ENCODE results near the gene CABLES1.
"Not testable (repeated sequence)": the region's sequence is repeated elsewhere in the genome, so short reads cannot be mapped to it uniquely, and the experiment has no call there.

Gene CABLES1, protein sequence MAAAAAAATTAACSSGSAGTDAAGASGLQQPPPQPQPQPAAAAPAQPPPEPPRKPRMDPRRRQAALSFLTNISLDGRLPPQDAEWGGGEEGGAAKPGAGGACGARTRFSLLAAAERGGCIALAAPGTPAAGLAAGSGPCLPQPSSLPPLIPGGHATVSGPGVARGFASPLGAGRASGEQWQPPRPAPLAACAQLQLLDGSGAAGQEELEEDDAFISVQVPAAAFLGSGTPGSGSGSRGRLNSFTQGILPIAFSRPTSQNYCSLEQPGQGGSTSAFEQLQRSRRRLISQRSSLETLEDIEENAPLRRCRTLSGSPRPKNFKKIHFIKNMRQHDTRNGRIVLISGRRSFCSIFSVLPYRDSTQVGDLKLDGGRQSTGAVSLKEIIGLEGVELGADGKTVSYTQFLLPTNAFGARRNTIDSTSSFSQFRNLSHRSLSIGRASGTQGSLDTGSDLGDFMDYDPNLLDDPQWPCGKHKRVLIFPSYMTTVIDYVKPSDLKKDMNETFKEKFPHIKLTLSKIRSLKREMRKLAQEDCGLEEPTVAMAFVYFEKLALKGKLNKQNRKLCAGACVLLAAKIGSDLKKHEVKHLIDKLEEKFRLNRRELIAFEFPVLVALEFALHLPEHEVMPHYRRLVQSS

DNA sequence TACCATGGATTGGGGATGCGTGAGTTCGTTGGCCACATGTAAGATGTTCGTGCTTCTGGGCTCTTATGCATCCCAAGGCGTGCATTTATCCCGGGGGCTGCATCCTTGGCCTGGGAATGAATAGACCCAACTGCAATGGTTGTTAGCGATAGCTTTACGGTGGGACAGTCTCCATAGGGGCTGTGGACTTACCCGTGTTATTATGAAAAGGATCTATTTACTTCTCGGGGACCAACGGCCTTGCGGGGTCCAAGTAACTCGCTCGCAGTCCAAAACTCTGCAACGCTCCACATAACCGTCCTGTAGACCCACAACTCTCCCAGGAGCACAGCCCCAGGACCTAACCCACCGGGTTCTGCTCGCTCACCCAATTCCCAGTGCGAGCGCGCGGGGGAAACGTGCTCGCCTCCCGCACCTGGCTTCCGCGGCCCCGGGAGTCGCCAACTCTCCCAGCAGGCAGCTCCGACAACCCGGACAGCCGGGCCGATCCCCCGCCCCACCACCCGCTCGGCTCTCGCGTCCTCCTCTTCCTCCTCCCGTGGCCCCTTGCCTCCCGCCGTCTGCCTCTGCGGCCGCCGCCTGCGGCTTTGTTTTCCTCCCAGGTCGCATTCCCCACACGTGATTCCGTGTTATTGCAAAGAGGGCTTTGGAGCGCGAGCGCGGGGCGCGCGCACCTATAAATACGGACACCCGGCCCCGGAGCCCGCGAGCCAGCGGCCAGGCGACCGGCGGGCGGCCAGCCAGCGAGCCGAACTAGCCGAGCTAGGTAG, at the start of gene CABLES1:
TSS of gene CABLES1 (plus strand) at position 706 of the 770 bp plus-strand sequence. CDS start 278 bp downstream, outside the sequence.
- DNase-seq, result no peak

DNA sequence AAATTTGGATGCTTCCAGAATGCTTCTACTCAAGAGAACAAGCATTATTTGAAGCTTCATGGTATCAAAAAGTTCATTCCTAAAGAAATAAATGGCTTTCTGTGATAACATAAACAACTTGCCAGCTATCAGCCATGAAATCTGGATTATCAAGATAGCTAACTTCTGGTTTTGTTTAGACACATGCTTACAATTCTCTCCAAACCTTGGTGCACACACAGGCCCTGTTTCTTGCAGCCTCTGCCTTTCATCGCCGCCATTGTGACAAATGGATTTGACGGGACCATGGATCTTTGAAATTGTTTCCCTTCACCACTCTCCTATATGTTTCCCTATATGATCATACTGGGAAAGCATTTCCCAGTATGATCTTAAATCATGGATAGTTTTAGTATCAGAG, 47.9 kb upstream of the CABLES1 start:
- no peak for DNase-seq

DNA sequence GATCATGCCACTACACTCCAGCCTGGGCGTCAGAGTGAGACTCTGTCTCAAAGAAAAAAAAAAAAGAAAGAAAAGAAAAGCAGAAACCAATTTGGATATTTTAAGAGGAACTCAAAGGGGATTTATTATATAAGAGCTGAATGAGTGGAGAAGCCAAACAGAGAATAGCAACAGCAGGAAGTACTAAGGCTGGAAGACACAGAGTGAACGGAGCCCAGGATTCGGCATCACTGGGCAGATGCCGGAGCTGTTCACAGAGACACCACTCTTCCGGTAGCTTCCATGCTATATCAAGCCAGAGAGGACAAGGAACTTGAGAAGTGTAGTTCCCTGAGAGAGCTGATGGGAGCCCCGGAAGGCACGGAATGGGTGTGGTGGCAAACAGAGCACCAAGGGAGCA, 47.0 kb upstream of the CABLES1 start:
- no peak for DNase-seq

DNA sequence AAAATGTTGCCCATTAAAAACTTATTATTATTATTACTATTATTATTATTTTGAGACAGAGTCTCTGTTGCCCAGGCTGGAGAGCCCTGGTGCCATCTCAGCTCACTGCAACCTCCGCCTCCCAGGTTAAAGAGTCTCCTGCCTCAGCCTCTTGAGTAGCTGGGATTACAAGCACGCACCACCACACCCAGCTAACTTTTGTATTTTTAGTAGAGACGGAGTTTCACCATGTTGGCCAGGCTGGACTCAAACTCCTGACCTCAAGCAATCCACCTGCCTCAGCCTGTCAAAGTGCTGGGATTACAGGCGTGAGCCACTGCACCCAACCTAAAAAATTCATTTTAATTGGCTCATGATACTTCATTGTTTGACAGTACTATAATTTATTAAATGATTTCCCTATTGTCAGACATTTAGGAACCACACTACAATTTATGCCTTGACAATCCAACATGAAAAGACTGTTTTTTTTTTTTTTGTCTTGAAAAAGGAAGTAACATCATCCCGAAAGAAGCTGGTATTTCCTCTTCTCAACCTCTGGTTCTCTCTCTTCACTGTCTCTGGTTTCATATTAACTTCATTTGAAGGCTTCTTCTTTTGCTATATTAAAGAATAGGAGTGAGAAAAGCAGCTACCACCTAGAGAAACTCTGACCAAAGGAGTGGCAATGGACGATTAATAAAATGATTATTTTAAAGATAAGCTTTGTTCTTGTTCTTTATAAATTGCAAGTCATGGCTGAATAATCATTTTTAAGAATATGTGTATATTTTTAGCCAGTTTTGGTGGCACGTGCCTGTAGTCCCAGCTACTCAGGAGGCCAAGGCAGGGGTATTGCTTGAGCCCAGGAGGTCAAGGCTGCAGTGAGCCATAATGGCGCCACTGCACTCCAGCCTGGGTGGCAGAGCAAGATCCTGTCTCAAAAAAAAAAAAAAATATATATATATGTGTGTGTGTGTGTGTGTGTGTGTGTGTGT, 44.0 kb upstream of the CABLES1 start:
- not testable (repeated sequence) for DNase-seq

DNA sequence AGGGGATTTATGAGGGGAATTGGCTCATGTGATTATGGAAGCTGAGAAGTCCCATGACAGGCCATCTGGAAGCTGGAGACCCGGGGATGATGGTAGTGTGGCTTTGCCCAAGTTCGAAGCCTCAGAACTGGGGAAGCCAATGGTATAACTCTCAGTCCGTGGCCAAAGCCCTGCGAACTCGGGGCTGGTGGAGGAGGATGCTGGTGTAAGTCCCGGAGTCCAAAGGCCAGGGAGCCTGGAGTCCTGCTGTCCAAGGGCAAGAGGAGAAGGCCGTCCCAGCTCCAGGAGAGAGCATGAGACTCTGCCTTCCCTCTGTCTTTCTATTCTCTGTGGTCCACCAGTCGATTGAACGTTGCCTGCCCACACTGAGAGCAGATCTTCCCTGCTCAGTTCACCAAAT, 43.2 kb upstream of the CABLES1 start:
- DNase-seq, result no peak

DNA sequence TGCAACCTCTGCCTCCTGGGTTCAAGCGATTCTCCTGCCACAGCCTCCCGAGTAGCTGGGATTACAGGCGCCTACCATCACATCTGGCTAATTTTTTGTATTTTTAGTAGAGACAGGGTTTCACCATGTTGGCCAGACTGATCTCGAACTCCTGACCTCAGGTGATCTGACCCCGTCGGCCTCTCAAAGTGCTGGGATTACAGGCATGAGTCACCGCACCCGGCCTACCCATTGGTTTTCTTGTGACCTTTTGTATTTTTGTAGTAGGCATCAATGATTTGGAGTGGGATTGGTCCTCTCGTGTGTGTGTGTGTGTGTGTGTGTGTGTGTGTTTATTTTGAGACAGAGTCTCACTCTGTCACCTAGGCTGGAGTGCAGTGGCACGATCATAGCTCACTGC, 42.2 kb upstream of the CABLES1 start:
- not testable (repeated sequence) for DNase-seq

DNA sequence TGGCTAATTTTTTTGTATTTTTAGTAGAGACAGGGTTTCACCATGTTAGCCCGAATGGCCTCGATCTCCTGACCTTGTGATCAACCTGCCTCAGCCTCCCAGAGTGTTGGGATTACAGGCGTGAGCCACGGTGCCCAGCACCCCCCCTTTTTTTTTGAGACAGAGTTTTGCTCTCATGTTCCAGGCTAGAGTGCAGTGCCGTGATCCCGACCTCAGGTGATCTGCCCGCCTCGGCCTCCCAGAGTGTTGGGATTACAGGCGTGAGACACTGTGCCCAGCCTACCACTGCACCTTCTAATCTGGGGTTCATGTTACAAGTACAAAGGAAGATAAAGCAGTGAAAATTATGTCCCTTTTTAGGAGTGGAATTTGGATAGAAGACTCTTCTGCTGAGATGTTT, 41.5 kb upstream of the CABLES1 start:
- no peak for DNase-seq

DNA sequence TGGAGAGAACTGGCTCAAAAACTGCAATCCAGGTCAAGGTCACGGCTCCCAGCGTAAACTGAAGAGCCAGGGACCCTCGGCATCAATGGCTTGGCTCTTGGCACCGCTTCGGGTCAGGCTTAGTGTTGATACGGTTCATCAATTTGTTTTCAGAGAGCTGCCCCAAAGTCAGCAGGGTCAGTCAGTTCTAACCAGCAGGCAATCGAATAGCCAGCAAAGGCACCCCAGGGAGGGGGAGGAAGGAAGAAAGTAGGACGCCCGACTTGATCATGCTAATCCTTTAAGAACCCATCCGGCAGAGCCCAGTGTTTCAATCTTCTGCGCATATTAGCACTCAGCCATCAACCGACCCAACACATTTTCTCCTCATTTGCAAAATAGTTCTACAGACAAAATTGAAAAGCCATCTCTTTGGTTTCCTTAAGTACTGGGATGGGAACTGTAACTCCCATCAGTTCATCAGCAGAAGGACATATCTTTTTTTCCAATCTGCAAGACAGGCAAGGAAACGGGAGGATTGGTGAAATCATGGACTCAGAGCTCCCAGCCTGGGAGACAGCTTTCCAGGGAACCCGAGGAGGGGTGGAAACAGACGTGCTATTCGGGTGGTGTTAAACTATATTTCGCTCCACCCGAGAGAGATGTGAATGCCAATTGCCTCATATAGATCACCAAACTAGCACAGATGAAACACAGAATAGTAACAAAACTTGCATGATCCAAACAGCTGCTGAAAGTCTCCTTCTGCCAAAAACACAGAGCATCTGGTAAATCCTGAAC, 40.7 kb upstream of the CABLES1 start:
- DNase-seq, result no peak

DNA sequence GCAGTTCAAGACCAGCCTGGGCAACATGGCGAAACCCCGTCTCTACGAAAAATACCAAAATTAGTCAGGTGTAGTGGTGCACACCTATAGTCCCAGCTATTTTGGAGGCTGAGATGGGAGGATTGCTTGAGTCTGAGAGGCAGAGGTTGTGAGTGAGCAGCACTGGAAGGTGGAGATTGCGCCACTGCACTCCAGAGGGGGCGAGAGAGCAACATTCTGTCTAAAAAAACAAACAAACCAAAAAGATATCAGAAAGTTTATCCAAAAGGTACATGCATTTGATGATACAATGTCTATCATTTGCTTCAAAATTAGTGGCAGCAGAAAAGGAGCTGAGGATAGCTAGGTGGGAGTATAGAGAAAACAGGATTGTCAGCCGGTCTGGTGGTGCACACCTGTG, 39.8 kb upstream of the CABLES1 start:
- no peak for DNase-seq

DNA sequence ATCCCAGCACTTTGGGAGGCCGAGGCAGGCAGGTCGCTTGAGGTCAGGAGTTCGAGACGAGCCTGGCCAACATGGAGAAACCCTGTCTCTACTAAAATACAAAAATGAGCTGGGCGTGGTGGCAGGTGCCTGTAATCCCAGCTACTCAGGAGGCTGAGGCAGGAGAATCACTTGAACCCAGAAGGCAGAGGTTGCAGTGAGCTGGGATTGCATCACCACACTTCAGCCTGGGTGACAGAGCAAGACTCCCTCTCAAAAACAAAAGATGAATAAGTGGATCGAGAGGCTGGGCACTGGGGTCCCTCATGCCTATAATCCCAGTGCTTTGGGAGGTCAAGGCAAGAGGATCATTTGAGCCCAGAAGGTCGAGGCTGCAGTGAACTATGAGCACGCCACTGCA, 38.3 kb upstream of the CABLES1 start:
- DNase-seq, result not testable (repeated sequence)

DNA sequence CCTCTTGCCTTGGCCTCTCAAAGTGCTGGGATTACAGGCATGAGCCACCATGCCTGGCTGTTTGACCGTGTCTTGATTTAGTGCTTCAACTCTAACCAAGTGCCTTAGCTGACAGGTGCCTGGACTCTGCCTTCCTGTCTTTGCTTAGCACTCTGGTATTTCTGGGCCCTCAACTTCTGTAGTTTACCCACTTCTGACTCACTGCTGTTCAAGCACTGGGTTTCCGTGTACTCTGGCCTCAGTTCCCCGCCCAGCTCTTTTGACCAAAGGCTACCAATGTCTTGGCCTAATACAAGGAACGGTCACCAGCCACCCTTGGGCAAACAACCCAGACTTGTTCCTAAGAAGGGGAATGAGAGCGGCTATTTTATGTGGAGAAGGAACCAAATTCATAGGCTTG, 35.7 kb upstream of the CABLES1 start:
- DNase-seq, result no peak

DNA sequence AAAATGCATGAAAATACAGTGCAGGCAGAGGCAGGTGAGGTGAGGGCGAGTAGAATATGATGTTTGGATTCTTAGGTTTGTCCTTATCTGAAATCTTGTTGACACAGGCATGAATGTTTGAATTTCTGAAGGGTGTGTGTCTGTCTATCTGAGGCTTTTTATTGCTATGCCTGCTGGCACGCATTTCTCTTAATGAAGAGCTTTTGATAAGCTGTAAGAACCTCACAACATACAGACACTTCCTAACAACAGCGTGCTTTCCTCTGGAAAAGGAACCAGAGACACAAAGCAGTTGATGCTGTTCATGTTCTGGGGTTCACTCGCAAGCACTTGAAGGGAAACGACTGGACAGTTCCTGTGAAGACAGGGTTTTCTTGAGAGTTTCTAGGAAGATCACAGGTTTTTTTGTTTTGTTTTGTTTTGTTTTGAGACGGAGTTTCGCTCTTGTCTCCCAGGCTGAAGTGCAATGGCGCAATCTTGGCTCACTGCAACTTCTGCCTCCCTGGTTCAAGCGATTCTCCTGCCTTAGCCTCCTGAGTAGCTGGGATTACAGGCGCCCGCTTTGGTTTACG, 33.3 kb upstream of the CABLES1 start:
- no peak for DNase-seq

DNA sequence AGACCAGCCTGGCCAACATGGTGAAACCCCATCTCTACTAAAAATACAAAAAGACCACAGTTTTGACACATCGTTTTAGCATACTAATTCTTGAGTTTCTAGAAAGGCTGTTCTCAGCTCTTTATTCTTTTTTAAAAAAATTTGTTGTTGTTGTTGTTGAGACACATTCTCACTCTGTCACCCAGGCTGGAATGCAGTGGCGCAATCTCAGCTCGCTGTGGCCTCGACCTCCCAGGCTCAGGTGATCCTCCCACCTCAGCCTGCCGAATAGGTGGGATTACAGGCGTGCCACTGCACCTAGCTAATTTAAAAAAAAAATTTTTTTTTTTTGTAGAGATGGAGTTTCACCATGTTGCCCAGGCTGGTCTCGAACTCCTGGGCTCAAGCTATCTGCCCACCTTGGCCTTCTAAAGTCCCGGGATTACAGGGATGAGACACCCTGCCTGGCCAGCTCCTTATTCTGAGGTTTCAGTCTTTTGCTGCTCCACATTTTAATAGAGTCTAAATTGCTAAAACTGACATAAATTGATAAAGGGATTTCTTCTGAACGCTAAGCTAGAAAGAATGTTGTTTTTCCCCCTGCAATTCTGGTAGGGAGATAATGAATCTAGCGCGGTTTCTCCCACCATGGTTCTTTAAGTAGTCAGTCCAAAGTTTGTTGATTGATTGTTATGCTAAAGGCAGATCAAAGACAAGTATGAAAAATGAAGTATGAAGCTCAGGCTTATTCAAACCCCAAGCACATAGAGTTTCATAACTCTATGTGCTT, 32.6 kb upstream of the CABLES1 start:
- DNase-seq, result no peak

DNA sequence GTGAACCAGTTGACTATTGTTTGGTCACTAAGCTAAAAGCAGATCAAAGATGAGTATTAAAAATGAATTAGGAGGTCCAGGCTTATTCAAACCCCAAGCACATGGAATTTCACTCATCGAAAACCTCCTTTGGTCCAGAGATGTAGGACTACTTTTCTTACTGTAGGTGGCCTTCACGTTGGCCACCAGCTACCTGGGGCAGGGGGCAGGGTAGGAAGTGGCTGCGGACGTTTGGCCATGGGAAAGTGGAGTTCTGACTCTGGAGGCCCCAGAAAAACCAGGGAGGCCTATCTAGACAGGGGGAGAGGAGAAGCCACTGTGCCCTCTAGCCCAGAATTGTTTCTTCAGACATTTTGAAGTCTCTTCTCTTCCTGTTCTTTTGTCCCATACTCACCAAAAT, 31.8 kb upstream of the CABLES1 start:
- no peak for DNase-seq

DNA sequence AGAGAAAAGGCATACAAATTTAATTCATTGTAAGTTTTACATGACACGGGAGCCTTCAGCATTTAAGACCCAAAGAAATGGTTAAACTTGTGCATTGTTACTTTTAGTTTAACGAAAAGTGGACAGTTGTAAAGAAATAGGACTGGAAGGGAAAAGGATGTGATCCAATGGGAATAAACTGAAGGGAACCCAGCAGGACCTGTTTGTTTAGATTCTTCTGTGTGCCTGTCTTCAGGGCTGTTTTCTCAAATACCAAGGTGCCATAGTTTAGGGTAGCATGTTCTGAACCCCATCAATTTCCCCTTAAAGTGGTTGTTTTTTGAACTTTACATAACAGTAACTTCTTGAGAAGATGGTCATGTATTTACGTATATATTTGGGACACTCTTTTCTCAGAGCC, 30.3 kb upstream of the CABLES1 start:
- DNase-seq, result no peak

DNA sequence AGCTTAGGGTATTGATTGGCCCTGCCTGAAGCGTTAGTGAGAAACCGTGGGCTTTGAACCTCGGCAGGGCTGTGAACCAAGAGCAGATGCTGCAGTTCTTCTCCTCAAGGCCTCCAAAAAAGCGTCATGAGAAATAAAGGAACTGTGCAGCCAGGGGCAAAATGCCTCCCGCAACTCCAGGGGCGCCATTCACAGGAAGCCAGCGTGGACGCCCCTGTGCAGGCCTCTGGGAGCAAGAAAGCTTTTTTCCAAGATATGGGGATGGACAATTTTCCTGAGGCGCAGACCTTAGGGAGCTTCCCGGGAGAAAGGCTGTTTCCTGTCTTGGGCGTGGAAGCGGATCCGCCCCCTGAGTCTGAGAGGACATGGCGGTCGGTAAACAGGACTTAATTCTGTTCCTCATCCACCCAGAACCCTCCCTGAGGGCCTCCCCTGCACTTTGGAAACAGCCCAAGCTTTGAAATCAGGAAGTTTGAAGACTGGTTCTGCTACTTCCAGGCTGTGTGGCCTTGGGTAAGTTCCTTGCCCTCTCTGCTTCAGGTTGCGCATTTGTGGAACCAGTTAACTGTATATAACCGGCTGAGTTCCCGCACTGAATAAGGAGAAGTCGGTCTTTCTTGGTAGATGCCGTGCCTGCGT, 29.6 kb upstream of the CABLES1 start:
- no peak for DNase-seq

DNA sequence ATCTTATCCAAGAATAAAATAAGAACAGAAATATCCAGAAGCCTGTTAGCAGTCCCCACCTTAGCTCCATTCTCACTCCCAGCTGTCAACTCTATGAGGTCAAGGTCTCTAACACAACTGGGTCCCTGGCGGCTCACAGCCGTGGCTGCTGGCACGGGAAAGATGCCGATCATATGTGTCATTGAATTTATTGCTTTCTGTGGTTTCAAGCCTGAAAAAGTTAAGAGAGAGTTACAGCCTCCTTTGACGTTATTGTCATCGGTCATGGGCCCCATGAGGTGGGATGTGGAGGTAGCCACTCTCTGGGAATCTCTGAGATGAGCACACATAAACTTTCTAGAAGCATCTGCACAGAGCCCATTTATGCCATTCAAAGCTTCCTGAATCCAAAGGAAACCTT, 28.7 kb upstream of the CABLES1 start:
- no peak for DNase-seq

DNA sequence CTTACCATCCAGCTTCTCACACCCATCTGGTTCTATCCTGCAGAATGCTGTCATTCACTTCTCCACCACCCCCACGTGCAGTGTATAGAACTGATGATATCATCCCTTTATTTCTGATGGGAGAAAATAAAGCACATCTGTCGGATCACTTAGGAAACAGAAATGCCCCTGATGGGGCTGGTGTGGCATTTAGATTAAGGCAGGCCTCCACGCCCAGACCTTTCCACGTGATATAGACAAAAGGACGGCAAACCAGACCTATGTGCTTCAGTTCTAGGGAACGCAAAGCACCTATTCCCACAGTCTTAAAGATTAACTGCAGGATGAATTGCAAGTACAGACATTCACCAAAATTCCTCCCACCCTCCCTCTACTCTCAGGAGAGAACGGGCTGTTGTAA, 27.6 kb upstream of the CABLES1 start:
- DNase-seq, result no peak

DNA sequence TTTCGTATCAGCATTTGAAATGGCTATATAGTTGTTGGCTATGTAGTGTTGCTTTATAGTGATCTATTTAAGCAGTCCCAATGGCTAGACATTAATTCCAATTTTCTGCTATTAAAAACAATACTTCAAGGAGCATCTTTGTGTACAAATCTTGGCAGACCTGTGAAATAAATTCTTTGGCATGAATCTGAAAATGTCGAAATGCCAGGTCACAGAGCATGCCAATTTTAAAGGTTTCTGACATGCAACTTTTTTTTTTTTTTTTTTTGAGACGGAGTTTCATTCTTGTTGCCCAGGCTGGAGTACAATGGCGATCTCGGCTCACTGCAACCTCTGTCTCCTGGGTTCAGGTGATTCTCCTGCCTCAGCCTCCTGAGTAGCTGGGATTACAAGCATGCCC, 26.8 kb upstream of the CABLES1 start:
- no peak for DNase-seq

DNA sequence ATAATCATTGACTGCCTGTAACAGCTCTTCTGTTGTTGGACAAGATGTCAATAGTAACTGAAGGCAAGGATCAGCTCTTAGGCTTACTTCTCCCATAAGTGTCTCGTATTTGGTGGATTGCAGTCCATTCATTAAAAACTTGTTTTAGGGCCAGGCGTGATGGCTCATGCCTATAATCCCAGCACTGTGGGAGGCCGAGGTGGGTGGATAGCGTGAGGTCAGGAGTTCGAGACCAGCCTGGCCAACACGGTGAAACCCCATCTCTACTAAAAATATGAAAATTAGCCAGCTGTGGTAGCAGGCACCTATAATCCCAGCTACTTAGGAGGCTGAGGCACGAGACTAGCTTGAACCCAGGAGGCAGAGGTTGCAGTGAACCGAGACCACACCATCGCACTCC, 26.1 kb upstream of the CABLES1 start:
- not testable (repeated sequence) for DNase-seq

Measured in activated CD4-positive, alpha-beta T cell treated with anti-CD3 and anti-CD28 coated beads for 4 hours (primary cell).